Sigmoid colon (tissue), 4 donors: Measurements from ENCODE around the gene AATK.

Source experiments
- EP300 ChIP-seq, 4 donors: sonication (generic); formaldehyde crosslinking; IDR thresholded peaks; one replicate each; pipeline ENCODE4 v1.6.1; 2017; ENCODE audit warnings: antibody characterized with exemption in 4 of 4
- POLR2AphosphoS5 ChIP-seq, 4 donors: sonication (generic); formaldehyde crosslinking; IDR thresholded peaks; one replicate each; pipeline ENCODE4 v1.6.1; 2017; ENCODE audit warnings: antibody characterized with exemption in 4 of 4
- TF ChIP-seq, protein P1 (sequence below), 4 experiments: fragments of 450-650 bp in 3 of 4; fragments of 200-600 bp in 1 of 4; IDR thresholded peaks; one replicate each; pipeline ENCODE4 v1.5.1; 2016 to 2019; ENCODE audit warnings: antibody characterized with exemption in 4 of 4, mild to moderate bottlenecking in 3 of 4, moderate library complexity in 2 of 4

DNA sequence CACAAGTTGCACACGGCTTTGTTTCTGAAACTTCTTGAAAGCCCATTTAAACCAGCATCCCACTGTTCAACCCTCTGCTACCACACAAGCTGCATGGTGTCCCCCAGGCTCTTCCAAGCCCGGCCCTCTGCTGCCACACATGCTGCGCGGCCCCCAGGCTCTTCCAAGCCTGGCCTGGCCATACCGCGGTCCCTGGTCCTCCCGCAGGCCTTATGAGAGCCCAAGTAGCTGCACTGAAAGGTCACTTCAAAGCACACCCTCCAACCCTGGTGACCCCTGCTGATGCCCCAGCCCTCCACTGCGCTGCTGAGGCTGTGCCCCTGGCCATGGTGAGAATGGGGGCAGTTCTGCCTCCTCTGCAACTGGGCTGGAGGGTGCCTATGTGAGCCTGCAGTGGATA, 26.6 kb downstream of the AATK start:
- TF ChIP-seq, protein P1, sequence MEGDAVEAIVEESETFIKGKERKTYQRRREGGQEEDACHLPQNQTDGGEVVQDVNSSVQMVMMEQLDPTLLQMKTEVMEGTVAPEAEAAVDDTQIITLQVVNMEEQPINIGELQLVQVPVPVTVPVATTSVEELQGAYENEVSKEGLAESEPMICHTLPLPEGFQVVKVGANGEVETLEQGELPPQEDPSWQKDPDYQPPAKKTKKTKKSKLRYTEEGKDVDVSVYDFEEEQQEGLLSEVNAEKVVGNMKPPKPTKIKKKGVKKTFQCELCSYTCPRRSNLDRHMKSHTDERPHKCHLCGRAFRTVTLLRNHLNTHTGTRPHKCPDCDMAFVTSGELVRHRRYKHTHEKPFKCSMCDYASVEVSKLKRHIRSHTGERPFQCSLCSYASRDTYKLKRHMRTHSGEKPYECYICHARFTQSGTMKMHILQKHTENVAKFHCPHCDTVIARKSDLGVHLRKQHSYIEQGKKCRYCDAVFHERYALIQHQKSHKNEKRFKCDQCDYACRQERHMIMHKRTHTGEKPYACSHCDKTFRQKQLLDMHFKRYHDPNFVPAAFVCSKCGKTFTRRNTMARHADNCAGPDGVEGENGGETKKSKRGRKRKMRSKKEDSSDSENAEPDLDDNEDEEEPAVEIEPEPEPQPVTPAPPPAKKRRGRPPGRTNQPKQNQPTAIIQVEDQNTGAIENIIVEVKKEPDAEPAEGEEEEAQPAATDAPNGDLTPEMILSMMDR (IDR thresholded peaks at IDR 0.05): no peak
- TF ChIP-seq EP300 (IDR thresholded peaks at IDR 0.05) (no peak), POLR2AphosphoS5 (IDR thresholded peaks at IDR 0.05) (no peak)
